Iris pigment epithelial cell (primary cell): ENCODE results near the gene FAM83E.
"Not testable (repeated sequence)": the region's sequence is repeated elsewhere in the genome, so short reads cannot be mapped to it uniquely, and the experiment has no call there.

Experiments used
- DNase-seq: peaks from one replicate; pipeline ENCODE4 v3.0.0-alpha.2; 2011; ENCODE audit warnings: low read depth

FAM83E gene

DNA sequence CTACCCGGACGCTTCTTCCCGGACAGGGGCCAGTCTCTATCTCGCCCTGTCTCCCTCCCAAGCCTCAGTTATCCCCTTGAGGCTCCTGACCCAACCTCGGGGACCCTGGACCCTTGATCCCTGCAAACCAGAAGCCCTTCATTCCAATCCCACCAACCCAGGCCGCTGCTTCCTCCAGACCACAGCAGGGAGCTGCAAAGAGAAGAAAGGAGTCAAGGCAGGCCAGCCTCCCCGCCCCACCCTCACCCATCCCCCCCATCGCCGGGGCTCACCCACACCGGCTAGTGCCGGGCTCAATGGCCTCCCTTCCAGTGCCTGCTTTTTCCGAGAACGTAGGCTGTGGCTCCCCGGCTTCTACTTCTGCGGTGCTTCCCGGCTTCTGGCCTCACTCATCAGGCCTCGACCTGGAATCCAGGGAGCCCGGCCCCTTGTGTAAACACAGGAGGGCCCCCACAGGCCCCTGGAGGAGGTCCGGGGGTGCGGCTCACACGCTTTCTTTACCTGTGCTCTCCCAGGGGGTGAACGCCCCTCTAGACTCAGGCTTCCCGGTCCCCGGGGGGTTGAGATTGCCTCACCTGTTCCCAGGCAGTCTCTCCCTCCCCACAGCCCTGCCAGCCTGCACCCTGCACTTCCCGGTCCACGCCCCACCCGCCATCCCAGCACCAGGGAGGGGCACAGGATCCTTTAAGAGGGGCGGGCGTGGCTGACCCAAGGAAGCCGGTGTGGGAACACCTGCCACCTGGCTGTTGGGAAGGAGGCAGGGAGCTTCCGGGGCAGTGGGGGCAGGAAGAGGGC, at the start of gene FAM83E:
FAM83E (minus strand) TSS at position 641 of the 795 bp plus-strand sequence. CDS start 1,704 bp downstream, outside the sequence.
- DNase-seq, result no peak

DNA sequence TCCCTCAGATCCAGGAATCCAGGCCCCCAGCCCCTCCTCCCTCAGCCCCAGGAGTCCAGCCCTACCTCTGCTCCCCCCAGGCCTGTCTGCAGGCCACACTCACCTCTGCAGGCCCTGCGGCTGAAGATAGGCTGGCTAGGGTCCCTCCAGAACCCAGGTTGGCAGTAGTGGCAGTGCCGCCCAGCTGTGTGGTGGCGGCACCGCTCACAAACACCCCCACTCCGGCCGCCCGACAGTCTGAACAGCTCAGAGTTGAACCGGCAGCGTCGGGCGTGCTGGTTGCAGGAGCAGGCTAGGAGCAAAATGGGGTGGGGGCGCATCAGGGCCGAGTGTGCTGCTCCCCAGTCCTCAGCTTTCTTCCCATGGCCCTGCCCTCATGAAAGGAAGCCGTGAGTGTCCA, 49.6 kb upstream of the FAM83E start:
- no peak for DNase-seq

DNA sequence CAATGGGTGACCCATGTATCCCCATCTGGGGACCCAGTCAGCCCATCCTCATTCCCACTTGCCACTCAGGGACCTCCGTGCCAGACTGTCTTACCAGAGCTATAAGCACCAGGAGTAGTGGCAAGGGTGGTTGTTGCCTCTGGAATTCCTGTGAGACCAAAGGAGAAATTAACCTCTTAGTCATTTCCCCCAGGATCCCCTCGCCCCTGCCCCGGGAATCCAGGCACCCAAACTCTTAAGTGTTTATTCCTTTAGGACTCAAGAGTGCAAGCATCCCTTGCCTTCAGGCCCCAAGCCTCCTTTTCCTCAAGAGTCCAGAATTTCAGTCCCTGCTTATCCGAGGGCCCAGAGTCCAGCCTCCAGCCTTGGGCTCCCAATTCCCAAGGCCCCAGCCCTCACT, 48.8 kb upstream of the FAM83E start:
- no peak for DNase-seq

DNA sequence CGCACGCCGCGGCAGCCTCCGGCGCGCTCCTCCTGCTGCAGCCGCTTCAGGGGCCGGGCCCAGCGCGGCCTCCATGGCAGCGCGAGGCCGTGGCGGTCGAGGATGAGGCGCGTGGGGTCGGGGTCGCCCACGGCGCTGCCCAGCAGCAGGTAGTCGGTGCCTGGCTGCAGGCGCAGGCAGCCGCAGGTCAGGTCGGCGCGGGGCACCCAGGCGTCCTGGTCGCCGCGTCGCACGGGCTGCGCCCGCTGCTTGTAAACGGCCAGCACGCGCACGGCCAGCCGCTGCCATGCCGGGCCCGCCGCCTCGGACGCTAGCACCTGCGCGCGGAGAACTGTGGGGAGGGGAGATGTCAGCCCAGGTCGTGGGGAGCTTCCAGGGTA, 46.8 kb upstream of the FAM83E start:
- DNase-seq, result no peak

DNA sequence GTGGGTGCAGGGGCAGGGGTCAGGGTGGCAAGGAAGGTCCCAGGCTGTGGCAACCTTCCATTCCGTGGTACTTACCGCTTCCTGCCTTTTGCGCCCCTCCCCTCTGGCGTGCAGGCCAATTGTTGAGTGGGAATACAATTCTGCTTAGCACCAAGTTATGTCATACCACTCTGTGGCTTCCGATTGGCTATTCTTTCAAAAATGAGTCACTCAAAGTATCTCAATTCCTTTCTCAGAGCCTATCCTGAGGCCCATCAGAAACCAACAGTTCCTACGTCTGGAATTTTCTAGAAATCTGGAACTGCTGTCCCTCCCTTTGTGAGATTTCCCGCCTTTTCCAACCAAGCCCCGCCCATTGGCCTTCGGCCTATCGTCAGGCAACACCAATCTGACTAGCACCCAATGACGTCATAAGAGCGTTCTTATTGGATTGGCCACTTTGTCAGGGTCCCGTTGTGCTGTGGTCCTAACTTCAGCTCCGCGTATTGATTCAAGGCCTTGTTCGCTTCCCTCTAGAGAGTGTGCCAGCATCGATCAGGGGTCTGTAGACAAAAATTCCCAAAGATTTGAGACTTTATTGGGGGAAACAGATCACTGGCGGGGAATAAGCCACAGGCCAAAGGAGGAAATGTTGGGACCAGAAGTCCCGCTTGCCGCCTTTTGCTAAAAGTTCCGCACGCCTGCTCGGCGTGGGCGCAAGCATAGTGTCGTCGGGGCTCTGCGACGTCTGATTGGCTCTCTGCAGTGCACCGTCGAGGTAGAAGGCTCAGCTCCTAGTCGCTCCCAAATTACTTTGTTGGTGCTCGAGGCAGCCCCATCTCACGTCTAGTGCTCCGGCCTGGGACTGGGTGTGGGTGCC, 46.2 kb upstream of the FAM83E start:
- peak; percentile 82 for DNase-seq

DNA sequence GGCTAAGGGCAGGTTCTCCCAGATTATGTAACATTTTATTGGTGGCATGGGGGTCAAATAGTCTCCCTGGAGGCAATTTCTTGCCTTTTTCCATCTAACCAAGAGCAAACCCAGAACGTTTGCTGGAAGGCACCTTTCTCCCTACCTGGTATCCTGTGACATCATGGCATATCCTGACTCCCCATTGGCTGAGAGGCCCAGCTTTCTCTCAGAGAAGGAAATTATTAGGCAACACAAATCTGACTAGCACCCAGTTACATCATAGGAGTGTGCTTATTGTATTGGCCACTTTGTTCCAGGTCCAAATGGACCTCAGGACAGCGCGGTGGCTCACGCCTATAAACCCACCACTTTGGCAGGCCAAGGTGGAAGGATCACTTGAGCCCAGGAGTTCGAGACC, 44.9 kb upstream of the FAM83E start:
- peak; percentile 63 for DNase-seq

DNA sequence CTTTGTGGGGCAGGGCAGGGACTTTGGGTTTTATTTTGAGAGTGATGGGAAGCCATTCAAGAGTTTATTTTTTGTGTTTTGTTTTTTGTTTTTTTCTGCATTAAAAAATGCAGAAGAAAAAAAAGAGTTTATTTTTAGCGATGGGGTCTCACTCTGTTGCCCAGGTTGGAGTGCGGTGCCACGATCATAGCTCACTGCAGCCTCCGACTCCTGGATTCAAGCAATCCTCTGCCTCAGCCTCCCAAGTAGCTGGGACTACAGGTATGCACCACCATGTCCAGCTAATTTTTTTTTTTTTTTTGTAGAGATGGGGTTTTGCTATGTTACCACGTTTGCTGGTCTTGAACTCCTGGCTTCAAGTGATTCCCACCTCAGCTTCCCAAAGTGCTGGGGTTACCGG, 43.6 kb upstream of the FAM83E start:
- DNase-seq, result no peak

DNA sequence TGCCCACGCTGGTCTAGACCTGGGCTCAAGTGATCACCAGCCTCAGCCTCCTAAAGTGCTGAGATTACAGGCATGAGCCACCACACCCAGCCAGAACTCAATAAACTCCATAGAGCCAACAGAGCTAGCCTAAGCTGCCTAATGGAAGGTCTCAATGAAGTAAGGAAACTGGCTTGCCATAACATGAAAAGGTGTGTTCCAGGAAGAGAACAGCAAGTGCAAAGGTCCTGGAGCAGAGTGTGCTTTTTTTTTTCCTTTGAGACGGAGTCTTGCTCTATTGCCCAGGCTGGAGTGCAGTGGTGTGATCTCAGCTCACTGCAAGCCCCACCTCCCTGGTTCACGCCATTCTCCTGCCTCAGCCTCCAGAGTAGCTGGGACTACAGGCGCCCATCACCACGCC, 43.0 kb upstream of the FAM83E start:
- not testable (repeated sequence) for DNase-seq

DNA sequence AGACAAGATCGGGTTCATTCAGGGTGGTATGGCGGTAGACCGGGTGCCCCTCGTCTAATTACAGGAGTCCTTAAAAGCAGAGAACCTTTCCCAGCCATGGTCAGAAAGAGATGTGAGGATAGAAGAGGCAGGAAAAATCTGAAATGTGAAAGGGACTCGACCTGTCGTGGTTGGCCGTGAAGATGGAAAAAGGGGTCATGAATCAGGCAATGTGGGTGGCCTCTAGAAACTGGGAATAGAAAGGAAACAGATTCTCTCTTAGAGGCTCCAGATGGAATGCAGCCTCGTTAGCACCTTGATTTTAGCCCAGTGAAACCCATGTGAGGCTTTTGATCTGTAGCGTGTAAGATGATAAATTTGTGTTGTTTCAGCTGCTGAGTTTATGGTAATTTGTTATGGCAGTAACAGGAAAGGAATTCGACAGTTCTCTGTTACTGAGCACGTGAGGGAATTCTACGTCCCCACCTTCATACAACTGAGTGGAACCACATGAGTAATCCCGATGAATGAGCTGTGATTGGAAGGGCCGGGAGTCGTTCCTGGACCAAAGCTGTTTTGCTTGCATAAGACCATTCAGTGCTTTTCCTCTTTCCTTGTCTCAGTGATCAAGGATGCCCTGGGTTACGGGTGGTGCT, 42.1 kb upstream of the FAM83E start:
- peak; percentile 81 for DNase-seq

DNA sequence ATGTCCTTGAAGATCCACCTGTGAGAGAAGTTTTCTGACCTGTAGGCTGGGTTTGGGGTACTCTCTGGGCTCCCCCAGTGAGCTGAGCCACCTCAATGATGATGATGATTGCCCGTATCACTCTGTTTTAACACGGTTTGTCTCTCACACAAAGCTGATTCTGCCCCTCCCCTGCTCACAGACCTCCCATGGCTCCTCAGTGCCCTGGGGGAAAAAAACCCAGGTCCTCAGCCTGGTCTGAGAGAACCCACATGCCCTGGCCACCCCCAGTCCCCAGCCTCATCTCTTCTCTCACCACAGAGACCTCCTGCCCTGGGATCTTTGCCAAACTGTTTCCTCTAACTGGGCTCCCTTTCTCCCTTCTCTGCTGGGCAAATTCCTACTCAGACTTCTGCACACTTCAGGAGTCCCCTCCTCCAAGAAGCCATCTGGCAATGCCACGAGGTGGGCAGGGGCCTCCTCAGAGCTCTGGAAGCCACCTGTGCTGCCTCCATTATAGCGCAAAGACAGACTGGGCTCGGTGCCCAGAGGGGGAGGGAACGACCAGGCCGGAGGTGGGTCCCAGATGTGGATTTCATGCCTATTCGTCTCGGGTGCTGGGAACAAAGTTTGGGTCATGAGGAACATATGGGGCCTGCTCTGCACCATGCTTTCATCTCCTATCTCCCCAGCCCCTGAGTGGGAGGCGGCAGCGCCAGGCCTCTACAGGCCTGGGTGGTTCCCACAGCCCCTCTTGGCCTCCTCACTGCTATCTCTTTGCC, 39.6 kb upstream of the FAM83E start:
- DNase-seq, result no peak

DNA sequence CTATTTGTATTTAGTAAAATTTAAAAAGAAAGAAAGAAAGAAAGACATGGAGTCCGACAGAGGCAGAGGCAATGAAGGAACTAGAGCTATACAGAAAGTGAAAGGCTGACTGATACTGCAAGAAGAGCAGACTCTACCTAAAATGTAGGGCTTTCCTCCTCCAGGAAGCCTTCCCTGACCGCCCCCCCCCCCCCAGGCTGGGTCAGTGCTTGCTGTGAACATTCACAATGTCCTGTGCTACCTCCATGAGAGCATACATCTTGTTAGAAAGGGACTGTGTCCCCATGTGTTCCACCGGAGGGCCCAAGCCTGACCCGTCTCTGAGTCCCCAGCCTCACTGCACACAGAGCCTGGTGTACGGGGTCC, 36.8 kb upstream of the FAM83E start:
- DNase-seq, result no peak

DNA sequence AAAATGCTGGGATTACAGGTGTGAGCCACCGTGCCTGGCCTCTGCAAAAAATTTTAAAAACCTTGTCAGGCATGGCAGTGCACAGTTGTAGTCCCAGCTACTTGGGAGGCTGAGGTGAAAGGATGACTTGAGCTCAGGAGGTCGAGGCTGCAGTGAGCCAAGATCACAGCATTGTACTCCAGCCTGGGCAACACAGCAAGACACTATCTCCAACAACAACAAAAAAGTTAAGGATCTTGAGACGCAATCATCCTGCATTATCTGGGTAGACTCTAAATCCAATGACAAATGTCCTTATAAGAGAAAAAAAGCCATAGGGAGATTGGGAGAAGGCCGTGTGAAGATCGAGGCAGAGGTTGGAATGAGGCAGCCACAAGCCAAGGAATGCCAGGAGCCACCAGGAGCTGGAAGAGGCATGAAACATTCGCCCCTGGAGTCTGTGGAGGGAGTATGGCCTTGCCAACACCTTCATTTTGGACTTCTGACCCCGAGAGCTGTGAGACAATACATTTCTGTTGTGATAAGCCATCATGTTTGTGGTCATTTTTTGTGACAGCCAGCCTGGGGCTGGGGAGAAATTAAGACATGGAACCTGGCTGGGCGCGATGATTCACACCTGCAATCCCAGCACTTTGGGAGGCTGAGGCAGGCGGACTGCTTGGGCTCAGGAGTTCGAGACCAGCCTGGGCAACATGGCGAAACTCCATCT, 36.3 kb upstream of the FAM83E start:
- no peak for DNase-seq

DNA sequence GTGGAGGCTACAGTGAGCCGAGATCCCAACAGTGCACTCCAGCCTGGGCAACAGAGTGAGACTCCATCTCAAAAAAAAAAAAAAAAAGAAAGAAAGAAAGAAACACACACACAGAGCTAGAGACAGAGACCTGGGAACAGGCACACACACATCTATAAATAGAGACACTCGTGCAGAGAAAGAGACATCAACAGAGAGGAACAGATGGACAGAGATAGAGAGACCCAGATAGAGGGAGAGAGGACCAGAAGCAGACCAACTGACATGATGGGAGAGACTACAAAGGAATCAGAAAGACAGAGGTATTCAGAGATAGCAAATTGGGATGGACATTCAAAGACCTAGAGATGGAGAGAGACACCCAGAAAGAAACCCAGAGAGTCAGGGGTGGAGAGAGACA, 33.3 kb upstream of the FAM83E start:
- no peak for DNase-seq

DNA sequence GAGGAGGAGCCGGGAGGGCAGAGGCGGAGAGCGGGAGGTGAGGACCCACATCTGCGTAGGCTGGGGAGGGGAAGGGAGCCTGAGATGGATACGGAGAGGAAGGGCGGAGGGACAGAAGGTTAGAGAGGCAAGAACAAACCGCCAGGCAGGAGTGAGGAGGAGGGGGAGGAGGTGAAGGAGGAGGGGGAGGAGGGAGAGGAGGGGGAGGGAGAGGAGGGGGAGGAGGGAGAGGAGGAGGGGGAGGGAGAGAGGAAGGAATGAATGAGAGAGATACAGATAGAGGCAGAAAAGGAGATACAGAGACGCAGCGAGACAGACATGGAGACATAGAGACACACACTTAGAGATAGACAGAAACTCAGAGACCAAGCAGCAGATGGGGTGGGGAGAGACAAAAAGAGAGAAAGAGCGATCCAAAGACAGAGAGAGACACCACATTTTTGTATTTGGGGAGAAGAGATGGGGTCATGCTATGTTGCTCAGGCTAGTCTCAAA, 31.9 kb upstream of the FAM83E start:
- no peak for DNase-seq

DNA sequence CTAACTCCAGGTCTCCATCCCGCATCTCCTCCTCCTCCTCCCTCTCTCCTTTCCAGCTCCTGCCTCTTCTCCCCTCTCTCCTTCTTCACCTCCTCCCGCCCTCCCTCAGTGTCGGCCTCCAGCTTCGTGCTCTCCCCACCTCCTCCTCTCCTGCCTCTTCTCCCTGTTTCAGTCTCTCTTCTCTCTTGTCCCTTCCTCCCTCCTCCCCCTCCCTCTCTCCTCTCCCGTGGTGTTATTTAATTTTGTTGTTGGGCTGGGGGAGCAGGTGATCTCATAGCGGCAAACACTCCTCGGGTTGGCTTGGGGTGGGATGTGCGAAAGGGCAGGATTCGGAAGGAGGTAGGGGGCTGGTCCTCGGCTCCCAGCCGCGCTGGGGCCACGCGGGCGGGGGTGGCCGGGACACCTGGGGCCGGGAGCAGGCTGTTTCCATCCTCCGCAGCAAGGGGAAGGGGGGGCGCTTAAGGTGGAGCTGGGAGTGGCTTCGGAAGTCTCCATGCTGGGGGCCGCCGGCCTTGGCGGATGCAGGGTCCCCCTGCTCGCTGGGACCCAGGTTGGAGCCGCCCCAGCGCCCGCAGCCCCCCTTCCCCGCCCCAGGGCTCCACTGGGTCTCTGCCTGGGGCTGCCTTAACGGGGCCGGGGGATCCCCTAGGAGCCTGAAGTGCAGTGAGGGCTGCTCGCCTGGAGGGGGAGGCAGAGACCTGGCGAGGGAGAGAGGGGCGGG, 31.3 kb upstream of the FAM83E start, which contains the start of gene CA11:
CA11 (minus strand) TSS at position 187 of the 721 bp plus-strand sequence. CDS start 555 bp downstream, outside the sequence.
- peak; percentile 80 for DNase-seq

DNA sequence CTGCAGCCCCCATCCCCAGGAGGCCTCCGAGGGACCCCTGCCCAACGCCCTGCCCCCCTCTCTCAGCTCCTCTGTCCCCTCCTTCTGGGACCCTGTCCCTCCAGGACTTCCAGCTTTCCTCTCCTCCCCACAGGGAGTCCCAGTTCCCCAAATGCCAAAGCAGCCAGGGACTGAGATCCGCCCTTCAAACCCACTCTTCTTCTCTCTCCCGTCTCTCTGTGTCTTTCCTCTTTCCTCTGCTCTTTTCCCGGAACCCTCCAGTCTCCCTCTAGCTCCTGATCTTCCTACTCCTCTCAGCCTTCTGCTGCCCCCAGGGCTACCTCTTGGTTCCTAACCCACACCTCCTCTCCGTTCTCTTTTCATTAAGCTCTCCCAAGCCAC, 30.7 kb upstream of the FAM83E start:
- DNase-seq, result no peak

DNA sequence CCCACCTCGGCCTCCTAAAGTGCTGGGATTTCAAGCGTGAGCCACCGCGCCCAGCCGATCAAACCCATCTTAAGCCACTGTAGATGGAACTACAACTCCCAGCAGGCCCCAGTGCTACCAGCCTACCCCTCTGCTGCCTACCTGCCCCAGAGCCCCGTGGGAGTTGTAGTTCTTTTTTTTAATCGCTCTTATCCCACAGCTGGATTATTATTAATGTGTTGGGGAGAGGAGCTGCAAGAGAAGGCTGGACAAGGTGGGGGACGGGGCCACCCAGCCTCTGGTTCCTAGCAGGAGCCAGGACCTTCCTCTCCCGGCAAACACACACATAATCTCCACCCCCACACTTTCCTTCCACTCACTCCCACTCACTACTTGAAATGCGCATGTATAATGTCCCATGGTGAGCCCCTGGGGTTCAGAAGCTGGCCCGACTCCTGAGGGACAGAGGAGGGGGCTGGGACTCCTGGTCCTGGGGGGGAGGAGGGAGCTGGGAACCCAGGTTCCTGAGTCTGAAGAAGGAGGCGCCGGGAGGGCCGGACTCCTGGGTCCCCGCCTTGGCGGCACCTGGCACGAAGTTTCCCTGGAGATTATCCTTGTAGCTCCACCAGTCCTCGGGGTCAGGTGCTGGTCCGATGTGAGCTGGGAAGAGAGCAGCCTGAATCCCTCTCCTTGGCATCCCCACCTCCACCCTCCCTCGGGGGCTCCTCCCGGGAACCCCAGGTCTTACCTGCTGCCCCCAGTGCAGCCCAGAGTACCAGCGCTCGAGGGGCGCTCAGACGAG, 30.2 kb upstream of the FAM83E start:
- peak; percentile 77 for DNase-seq

DNA sequence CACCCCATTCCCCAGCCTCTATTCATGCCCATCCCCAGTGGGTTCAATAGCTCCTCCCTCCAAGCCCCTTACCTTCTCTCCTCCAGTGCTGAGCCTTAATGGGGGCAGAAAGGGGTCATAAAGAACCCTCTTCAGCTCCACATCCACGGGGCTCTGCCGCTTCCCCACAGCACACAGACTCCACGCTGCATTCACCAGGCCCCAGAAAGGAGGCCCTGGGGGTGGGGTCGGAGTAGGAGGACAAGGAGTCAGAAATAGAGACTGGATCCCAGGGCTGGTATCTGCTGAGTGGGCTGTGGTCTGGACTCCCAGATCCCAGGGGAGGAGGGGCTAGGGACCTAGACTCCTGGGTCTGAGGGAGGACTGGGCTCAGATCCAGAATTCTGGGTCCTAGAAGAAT, 29.5 kb upstream of the FAM83E start:
- DNase-seq, result no peak

DNA sequence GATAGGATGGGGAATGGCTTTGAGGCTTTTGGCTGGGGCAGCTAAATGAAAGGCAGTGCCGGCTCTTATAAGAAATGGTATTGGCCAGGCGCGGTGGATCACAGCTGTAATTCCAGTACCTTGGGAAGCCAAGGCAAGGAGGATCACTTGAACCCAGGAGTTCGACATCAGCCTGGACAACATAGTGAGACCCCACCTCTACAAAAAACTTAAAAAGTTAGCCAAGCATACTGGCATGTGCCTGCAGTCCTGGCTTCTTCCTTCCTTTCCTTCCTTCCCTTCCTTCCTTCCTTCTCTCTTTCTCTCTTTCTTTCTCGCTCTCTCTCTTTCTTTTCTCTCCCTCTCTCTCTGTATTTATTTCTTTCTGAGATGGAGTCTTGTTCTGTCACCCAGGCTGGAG, 28.0 kb upstream of the FAM83E start:
- no peak for DNase-seq

DNA sequence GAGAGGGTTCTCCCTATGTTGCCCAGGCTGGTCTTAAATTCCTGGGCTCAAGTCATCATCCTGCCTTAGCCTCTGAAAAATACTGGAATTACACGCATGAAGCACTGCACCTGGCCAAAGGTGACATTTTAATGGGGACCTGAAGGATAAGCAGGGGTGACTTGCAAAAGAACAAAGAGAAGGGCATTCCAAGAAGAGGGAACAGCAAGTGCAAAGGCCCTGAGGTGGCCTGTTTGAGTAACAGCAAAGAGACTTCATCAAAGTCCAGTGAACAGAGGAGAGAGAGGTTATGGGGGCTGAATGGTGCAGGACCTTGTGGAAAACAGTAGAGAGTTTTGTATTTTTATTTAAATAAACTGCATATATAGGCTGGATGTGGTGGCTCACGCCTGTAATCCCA, 27.0 kb upstream of the FAM83E start:
- no peak for DNase-seq
